HG03066 (cell line): ENCODE measurements around the gene FCN3.

Source experiments
- ATAC-seq: cut with Tn5 transposase; IDR thresholded peaks from one replicate; pipeline ENCODE4 v1.9.1; 2021; ENCODE audit warnings: low read depth; ENCODE audit not compliant: unreplicated experiment

Gene FCN3

GRCh38 chr1:27381969-27382762 lies 7.5 kb upstream of the FCN3 start:
- ATAC-seq: no peak

- ATAC-seq: no peak
Observed at GRCh38 chr1:27380766-27381733, 6.4 kb upstream of the FCN3 start.

- no peak for ATAC-seq
Observed at GRCh38 chr1:27380224-27380623, 5.6 kb upstream of the FCN3 start.

- ATAC-seq: no peak
Observed at GRCh38 chr1:27379564-27380122, 5.0 kb upstream of the FCN3 start.

- no peak for ATAC-seq
Observed at GRCh38 chr1:27377760-27378495, 3.3 kb upstream of the FCN3 start.

DNA sequence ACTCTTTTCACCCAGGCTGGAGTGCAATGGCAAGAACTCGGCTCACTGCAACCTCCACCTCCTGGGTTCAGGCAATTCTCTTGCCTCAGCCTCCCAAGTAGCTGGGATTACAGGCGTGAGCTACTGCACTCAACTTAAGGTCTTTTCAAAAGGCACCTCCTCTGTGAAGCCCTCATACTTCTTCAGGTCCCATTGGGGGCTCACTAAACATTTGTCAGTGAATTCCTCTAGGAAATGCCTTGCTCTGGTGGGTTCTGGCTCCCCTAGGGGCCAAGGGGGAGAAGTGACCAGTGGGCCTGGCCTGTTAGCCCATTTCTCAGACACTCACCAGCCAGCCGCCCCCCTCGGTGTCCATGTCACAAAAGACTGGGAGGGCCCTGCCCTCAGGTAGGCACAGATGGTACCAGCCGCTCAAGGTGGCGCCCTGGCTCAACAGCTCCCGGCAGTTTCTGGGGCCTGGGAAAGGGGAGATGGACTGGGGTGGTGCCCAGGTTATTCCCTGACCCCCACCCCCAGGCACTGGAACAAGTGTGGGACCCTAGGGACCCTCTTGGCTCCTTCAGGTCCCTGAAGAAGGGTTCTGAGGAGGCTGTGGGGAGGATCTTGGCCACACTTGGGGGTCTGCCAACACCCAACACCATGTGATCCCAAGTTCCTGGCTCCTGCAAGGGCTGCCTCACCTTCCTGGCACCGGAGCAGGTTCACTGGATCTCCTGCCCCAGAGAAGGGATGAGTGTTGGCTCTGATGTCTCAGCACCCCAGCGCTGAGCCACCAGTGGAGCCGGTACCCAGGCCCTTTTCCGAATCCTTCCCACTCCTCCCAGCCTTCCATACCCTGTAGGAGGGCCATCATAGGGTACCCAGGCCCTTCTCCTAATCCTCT lies 1.6 kb downstream of the FCN3 start:
- ATAC-seq: no peak

GRCh38 chr1:27372022-27372807 lies 2.4 kb downstream of the FCN3 start:
- ATAC-seq: no peak

- no peak for ATAC-seq
Observed at GRCh38 chr1:27368869-27369582, 5.6 kb downstream of the FCN3 start.

GRCh38 chr1:27367160-27367650 lies 7.4 kb downstream of the FCN3 start:
- ATAC-seq: no peak

DNA sequence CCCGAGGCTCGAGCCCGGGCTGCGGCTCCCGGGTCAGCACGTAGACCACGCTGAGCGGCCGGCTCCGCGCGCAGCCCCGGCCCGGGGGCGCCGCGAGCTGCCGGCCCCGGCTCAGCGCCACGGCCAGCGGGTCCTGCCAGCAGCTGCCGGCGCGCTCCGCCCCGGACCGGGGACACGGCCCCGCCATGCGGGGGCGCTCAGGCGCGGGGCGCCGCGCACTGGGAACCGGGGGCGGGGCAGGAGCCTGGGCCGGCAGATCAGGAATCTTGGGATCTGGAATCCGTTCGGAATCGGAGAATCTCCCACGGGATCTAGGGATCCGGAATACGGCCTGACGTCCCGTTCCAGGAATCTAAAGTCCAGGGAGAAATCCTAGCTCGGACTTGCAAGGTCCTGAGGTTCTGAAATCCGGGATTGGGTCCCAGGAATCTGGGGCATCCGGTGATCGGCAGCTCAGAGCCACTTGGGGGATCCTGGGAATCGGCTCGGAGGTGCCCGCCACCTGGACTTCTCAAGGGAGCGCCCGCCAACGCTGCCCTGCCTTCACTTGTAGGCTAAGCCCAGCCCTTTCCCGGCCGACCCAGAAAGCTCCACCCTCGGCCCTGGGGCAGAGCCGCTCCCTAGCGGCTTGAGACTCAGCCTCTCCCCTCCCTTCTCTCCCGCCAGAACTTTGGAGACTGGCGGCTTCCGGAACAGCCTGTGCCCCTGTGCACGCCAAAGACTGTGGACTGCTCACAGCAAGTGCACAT lies 8.0 kb downstream of the FCN3 start, which contains the start of gene MAP3K6:
Gene MAP3K6 (minus strand): TSS at position 551 of the 749 bp plus-strand sequence. CDS start 364 bp downstream, at position 187.
- no peak for ATAC-seq

DNA sequence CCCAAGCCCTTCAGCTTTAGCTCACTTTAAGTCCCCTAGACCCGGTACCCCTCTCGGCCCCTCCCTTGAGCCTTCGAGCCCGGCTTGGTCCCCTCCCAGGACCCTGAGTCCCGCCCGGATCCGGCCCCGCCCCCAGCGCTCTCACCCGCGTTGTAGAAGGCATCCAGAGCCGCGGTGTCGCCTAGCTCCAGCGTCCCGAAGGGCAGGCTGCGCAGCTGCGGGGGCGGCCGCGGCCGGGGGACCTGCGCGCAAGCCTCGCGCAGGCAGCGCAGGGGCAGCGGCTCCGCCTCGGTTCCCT lies 8.6 kb downstream of the FCN3 start:
- ATAC-seq: no peak

GRCh38 chr1:27365372-27366112 lies 9.1 kb downstream of the FCN3 start:
- ATAC-seq: no peak

DNA sequence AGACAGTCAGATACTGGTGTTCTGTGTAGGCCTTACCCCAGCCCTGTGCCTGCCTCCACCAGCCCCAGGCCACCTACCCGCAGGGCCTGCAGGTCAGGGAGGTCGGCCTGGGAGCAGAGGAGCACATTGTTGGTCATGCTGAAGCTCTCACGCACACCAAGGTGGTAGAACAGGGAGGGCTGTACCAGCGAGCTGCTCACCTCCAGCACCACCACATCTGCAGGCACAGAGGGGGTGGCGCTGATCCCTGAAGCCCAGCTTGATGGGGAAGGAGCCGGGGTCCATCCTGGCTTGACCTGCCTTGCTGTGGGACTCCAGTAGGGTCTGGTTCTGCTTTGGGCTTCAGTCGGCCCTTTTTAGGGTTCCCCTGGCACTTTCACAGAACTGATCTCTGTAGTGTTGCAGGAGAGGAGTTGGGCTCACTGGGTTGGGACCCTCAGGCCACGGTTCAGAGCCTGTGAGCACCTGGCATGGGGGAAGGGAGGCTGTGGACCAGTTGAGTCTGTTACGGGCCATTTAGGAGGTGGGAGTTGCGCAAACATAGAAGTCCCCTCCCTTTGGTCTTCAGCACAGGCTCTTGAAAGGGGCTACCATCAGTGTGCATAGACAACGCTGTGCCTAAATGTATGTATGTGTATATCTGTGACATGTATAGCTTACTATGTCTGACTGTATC lies 9.8 kb downstream of the FCN3 start:
- no peak for ATAC-seq

GRCh38 chr1:27363766-27364695 lies 10.6 kb downstream of the FCN3 start:
- no peak for ATAC-seq

GRCh38 chr1:27361553-27361952 lies 13.1 kb downstream of the FCN3 start:
- no peak for ATAC-seq
